SJCRH30 (cell line): ENCODE data around the gene TMEM214. TPM values are rescaled to one million over a fixed set of nuclear protein-coding genes. Genes with fewer than 3 reads are reported as not detected.
A peak's percentile ranks its signal among the peaks of the same experiment; 100 is the strongest.

Source experiments
- DNase-seq, 2 experiments: peaks; one replicate each; pipeline ENCODE4 v3.0.0-alpha.2; 2015 to 2020
- H3K27ac ChIP-seq: fragments of 250-450 bp; sonication (Bioruptor Pico); 2 replicates; pipeline ENCODE4 v1.5.1; 2020; ENCODE audit warnings: mild to moderate bottlenecking, moderate library complexity
- H3K27me3 ChIP-seq: fragments of 250-450 bp; sonication (Bioruptor Pico); 2 replicates; pipeline ENCODE4 v1.5.1; 2020; ENCODE audit warnings: mild to moderate bottlenecking, moderate library complexity
- H3K36me3 ChIP-seq: fragments of 250-450 bp; sonication (Bioruptor Pico); 2 replicates; pipeline ENCODE4 v1.5.1; 2020; ENCODE audit warnings: mild to moderate bottlenecking, moderate library complexity
- H3K4me1 ChIP-seq: fragments of 250-450 bp; sonication (Bioruptor Pico); 2 replicates; pipeline ENCODE4 v1.5.1; 2020; ENCODE audit warnings: mild to moderate bottlenecking, moderate library complexity
- H3K4me3 ChIP-seq: fragments of 250-450 bp; sonication (Bioruptor Pico); 2 replicates; pipeline ENCODE4 v1.5.1; 2020; ENCODE audit warnings: mild to moderate bottlenecking, moderate library complexity
- H3K9me3 ChIP-seq: fragments of 250-450 bp; sonication (Bioruptor Pico); replicated peaks from 2 replicates; pipeline ENCODE4 v1.5.1; 2020; ENCODE audit warnings: mild to moderate bottlenecking, moderate library complexity
- total RNA-seq: library from RNA; depleted of rRNA; stranded (reverse); fragments of >200 nt; shearing (Covaris generic); gene quantifications from 2 replicates; pipeline ENCODE4 v1.2.3, GENCODE V29; 2014

The TMEM214 gene
- total RNA-seq, 1 experiment from 2014 or later = 45.2 TPM

DNA sequence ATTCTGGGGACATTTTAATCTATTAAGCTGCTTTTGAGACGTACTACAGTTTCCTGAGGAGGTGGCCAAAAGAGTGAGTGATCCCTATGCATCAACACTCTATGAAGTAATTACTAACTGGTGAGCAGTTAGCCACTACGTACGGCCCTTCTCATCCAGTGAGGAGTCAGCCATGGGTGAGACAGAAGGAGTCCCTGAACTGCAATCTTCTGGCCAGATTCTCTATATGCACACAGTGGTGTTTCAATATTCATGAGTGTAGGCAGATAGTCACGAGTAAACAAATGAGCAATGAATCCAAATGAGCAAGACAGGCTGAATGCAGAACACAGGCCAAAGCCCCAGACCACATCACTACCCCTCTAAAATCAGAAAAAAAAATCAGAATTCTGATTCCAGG is 29.8 kb upstream of the TMEM214 start:
- Histone ChIP-seq H3K9me3 (no peaks in the 10 kb centered on the region), H3K36me3 (no peaks in the 10 kb centered on the region), H3K27ac (no peak overlapping the region), H3K4me3 (no peak overlapping the region), H3K4me1 (no peaks in the 10 kb centered on the region), H3K27me3 (no peaks in the 10 kb centered on the region; the same call in none of the 2 replicates)
- no peak for DNase-seq

DNA sequence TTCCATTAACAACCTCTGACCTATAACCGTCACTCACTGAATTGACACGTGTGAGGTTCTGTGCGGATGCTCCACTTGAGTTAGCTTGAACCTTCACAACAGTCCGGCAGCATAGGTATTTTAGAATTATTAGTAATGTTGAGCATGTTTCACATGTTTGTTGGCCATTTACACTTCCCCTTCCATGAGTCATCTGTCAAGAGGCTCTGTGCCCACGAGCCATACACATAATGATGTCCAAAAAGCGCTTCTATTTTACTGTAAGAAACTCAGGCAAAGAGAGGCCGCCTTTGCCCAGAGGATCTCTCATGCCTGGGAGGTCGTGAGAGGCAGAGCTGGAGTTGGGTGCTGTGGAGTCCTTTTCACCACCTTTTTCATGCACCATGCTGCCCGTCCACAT is 28.9 kb upstream of the TMEM214 start:
- Histone ChIP-seq H3K4me1 (no peaks in the 10 kb centered on the region), H3K4me3 (no peak overlapping the region), H3K9me3 (no peaks in the 10 kb centered on the region), H3K27ac (no peak overlapping the region), H3K36me3 (no peaks in the 10 kb centered on the region), H3K27me3 (no peaks in the 10 kb centered on the region; the same call in none of the 2 replicates)
- DNase-seq = no peak

DNA sequence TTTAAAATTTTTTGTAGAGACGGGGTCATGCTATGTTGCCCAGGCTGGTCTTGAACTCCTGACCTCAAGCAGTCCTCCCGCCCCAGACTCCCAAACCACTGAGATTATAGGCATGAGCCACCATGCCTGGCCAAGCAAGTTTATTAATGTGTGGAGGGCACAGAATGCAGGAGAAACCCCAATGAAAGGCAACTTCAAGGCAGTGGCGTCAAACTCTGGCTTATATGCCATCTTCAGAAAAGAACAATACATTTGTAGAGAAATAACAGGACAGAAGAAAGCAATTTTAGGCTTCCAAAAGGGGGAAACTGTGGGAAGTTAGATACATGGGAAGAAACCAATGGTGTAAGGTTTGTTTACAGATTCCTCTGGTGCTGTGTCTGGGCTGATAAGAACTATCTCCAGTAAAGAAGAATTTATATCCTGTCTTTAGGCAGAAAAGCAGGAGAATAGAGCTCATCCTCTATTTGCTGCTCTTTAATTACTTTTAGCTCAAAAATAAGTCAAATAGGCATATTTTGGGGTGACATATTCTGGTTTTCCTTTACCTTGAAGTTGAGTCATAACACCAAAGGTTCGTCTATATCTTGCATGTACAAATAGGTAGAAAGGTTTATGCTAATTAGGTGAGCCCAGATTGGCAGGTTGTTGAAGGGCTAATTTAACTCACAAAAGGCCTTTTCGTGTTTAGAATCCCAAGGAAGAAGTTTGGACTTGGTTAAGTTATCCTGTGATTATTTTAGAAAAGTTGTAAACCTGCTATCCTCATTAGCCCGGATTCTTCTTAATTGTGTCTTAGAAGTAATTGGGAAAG is 26.0 kb upstream of the TMEM214 start:
- H3K4me1 ChIP-seq = no peaks in the 10 kb centered on the region
- no peak overlapping the region for H3K27ac ChIP-seq
- H3K9me3 ChIP-seq = no peaks in the 10 kb centered on the region
- H3K4me3 ChIP-seq = no peak overlapping the region
- H3K27me3 ChIP-seq = peaks cover 3% of the 10 kb centered on the region; the same call in 1 of the 2 replicates
- H3K36me3 ChIP-seq = no peaks in the 10 kb centered on the region
- DNase-seq = no peak

DNA sequence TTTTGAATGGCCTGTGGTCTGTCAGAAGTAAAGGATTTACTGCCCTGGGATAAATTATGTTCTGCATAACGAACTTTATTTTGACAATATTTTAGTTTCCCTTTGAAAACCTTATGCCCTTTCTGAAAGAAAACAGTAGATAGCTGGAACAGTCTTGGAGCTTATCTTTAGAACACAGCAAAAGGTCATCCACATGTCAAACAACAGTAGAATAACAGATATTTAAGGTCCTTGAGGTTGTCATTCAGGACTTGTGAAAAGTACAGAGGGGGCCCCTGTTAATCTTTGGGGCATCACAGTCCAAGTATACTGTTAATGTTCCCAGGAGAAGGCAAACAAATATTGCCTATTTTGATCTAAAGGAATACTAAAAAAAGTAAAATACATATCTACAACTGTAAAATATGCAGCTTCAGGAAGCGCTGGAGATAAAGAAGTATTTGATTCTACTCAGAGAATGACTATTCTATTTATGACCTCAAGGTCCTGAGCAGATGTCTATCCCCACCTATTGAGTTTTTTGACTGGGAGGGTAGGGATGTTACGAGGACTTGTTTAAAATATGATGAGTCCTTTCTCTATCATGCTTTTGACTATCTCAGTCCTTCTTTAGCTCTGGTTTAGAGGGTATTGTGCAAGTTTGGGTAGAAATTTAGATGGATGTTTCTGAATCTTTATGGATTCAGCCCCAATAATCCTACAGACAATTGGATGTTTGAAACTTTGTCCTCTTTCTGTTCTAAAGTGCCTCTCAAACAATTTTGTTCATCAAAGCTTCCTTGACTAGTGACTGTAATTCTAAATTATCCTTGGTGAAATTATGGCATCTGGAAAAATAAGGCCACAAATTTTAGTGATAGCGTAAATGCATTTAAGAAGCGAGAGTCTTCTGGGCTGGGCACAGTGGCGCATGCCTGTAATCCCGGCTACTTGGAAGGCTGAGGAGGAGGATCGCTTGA is 25.1 kb upstream of the TMEM214 start:
- H3K4me1 ChIP-seq = no peaks in the 10 kb centered on the region
- peaks cover 3% of the 10 kb centered on the region; the same call in 1 of the 2 replicates for H3K27me3 ChIP-seq
- DNase-seq = no peak
- 0 out of 2 replicates have a peak, but pooled peaks cover 2% of the 10 kb centered on the region for H3K9me3 ChIP-seq
- H3K36me3 ChIP-seq = no peaks in the 10 kb centered on the region
- H3K4me3 ChIP-seq = no peak overlapping the region
- H3K27ac ChIP-seq = no peak overlapping the region

DNA sequence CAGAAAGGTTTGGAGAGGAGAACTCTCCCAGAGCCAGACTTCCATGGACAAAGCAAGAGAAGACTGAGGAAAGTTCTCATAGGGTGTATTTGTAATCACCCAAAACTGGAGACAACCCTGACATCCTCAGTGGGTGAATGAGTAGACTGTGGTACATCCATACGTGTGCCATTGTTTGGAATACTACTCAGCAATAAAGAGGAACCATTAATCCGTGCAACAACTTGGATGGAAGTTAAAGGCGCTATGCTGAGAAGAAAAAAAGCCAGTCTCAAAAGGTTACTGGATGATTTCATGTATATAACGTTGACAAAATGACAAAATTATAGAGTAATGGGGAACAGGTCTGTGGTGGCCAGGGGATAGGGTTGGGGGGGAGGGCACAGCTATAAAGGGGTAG is 24.1 kb upstream of the TMEM214 start:
- Histone ChIP-seq H3K4me3 (no peak overlapping the region), H3K36me3 (no peaks in the 10 kb centered on the region), H3K27me3 (peaks cover 3% of the 10 kb centered on the region; the same call in 1 of the 2 replicates), H3K9me3 (0 out of 2 replicates have a peak, but pooled peaks cover 5% of the 10 kb centered on the region), H3K27ac (no peak overlapping the region), H3K4me1 (no peaks in the 10 kb centered on the region)
- DNase-seq = no peak

DNA sequence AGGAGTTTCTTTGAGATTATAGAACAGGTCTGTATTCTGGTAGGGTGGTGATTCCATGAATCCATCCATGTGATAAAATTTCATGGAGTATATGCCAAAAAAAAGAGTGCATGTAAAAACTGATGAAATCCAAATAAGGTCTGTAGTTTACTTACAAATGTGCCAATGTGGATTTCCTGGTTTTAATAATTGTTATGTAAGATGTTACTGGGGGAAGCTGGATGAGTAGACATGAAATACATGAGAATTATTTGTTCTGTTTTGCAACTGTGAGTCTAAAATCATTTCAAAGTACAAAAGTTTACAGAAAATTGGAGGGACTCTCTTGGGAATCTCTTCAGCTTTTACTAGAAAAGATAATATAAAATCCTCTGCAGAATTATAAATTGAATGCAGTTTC is 23.7 kb upstream of the TMEM214 start:
- no peak for DNase-seq
- Histone ChIP-seq H3K36me3 (no peaks in the 10 kb centered on the region), H3K27ac (no peak overlapping the region), H3K4me3 (no peak overlapping the region), H3K27me3 (peaks cover 3% of the 10 kb centered on the region; the same call in 1 of the 2 replicates), H3K4me1 (no peaks in the 10 kb centered on the region), H3K9me3 (0 out of 2 replicates have a peak, but pooled peaks cover 6% of the 10 kb centered on the region)

DNA sequence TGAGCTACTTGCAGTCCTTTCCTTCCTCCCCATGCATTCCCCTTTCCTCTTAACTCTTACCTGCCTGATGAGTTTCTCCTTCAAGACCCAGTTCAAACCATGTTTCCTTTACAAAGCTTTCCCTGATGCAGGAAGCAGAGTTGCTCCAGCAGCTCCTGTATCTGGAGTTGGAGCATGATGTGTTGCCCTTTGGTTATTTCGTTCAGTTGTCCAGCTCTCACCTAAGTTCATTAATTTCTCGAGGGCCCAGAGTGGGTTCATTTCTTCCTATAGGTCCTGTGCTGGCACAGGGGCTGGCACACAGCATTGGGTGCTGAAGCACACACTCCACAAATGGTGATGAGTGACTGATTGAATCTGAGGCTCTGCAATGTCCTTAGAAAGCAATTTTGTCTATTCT is 23.0 kb upstream of the TMEM214 start:
- Histone ChIP-seq H3K9me3 (0 out of 2 replicates have a peak, but pooled peaks cover 6% of the 10 kb centered on the region), H3K27me3 (peaks cover 3% of the 10 kb centered on the region; the same call in 1 of the 2 replicates), H3K36me3 (no peaks in the 10 kb centered on the region), H3K4me1 (no peaks in the 10 kb centered on the region), H3K27ac (no peak overlapping the region), H3K4me3 (no peak overlapping the region)
- DNase-seq = no peak

DNA sequence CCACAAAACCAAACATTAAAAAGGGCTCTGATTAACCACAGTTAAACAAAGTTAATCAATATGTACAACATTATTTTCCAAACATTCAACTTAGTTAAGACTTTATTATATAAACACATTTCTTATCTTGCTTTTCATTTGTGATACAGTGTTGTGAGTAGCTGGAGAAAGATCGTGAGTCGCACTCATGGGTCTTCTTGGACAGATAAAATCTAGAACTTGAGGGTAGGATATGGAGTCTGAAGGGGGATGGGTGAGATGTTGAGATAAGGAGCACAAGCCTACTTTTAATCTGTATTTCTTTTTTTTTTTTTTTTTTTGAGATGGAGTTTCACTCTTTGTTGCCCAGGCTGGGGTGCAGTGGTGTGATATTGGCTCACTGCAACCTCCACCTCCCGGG is 22.6 kb upstream of the TMEM214 start:
- no peak for DNase-seq
- no peaks in the 10 kb centered on the region for H3K36me3 ChIP-seq
- no peak overlapping the region for H3K4me3 ChIP-seq
- H3K9me3 ChIP-seq = 0 out of 2 replicates have a peak, but pooled peaks cover 6% of the 10 kb centered on the region
- no peak overlapping the region for H3K27ac ChIP-seq
- no peaks in the 10 kb centered on the region for H3K4me1 ChIP-seq
- H3K27me3 ChIP-seq = peaks cover 3% of the 10 kb centered on the region; the same call in 1 of the 2 replicates

DNA sequence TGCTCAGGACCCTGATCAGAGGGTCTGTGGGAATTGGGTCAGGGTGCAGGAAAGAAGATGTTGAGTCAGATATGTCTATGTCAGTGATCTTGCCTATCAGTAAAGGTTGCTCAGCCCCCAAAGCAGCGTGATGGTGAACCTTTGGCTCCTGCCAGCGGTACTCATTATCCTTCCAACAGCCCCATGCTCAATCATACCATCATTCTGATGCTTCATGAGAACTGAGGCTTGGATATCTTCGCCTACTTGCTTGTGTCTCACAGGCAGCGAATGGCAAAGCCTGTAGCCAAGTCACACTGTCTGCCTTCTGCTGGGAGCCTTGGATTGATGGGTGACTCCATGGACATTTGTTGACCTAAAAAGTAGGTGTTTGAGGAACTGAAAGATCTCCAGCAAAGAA is 19.0 kb upstream of the TMEM214 start:
- Histone ChIP-seq H3K27me3 (peaks cover 3% of the 10 kb centered on the region; the same call in 1 of the 2 replicates), H3K36me3 (no peaks in the 10 kb centered on the region), H3K9me3 (0 out of 2 replicates have a peak, but pooled peaks cover 6% of the 10 kb centered on the region), H3K4me1 (no peaks in the 10 kb centered on the region), H3K4me3 (no peak overlapping the region), H3K27ac (no peak overlapping the region)
- DNase-seq = no peak

DNA sequence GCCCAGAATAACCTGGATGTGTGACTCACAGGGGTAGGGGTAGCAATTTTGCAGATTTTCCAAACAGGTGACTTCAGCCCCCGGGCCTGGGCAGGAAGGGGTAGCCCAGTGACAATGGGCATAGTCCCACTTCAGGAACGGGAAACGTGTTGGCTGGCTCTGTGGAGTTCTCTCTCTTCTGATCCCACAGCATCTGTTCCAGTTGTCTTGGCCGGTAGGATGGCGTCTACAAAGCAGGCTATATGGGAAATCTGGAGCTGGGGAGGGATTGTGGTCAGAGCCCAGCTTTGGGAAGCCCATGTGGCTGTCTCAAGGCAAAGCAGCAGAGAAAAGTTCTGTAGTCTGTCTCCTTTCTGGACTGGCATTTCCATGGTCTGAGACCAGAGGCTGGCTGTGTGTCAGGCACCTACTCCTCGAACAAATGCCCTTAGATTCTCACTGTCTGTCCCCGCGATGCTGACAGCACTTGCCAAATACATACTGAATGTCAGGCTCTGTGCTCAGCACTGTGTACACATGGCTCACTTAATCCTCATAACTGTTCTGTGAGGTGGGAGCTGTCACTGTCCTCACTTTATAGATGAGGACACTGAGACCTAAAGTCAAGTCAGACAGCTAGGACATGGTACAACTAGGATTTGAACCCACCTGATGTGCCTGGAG is 17.9 kb upstream of the TMEM214 start:
- Histone ChIP-seq H3K4me3 (no peak overlapping the region), H3K27ac (no peak overlapping the region), H3K9me3 (0 out of 2 replicates have a peak, but pooled peaks cover 6% of the 10 kb centered on the region), H3K27me3 (peaks cover 3% of the 10 kb centered on the region; the same call in 1 of the 2 replicates), H3K36me3 (no peaks in the 10 kb centered on the region), H3K4me1 (no peaks in the 10 kb centered on the region)
- no peak for DNase-seq

DNA sequence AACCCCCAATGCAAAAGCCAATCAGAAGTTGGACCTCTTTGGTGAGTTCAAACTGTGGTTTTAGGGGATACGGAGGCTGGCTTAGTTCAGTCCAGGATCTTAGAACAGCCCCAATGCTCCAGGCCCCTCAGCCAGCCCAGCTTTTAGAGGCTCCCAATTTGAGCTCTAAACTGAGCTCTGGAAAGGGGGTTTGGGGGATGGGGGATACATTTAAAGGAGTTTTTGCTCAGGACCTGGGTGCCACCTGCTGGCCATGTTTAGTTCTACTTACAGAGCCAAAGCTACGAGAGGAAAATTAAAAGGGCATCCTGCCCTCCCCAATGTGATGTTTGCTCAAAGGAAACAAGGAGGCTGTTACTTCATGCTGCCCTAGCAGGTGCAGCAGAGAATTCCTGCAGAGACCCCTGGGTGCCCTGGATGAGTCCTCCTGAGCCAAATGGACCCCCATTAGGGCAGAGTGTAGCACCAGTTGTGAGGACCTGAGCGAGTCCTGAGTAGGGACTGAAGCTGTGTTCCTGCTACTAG is 15.9 kb upstream of the TMEM214 start:
- H3K27ac ChIP-seq = no peak overlapping the region
- peaks cover 4% of the 10 kb centered on the region; the same call in 1 of the 2 replicates for H3K4me1 ChIP-seq
- H3K36me3 ChIP-seq = no peaks in the 10 kb centered on the region
- peak; percentile 63 to 78 for DNase-seq
- H3K27me3 ChIP-seq = no peaks in the 10 kb centered on the region; the same call in none of the 2 replicates
- H3K9me3 ChIP-seq = 0 out of 2 replicates have a peak, but pooled peaks cover 6% of the 10 kb centered on the region
- no peak overlapping the region for H3K4me3 ChIP-seq

DNA sequence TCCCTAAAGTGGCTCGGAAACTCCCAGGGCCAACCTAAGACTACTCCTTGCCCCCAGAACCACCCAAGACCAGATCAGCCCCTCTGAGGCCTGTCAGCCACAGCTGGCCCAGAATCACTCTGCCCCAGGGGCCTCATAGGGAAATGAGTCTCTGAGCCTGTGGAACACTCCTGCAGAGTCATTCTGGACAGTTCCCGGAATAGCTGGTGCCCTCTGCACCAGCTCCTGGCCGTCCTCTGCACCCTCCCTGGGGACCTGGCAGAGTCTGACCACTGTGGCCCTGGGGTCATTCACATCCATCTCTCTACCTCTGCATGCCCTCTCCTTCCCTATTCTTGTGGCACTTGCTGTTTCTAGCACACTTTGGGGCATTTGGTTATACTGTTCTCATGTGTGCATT is 14.6 kb upstream of the TMEM214 start:
- Histone ChIP-seq H3K4me3 (no peak overlapping the region), H3K4me1 (peaks cover 4% of the 10 kb centered on the region; the same call in 1 of the 2 replicates), H3K36me3 (no peaks in the 10 kb centered on the region), H3K9me3 (0 out of 2 replicates have a peak, but pooled peaks cover 3% of the 10 kb centered on the region), H3K27me3 (no peaks in the 10 kb centered on the region; the same call in none of the 2 replicates), H3K27ac (no peak overlapping the region)
- no peak for DNase-seq

DNA sequence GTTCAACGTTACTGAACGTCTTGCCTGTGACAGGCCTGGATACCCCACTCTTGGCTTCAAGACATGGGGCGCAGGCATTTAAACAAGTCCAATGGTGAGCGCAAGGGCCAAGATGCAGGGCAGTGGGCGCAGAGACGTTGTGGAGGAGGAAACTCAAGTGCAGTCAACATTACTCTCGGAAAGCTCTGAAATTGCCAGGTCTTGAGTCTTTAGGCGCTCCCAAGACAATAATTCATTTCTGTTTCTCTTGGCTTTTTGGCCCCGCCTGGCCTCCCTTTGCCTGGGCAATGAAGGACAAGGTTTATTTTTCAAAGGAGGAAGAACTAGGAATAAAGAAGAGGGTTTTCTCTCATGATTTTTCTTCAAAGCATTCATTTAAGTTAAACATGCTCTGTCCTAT is 13.3 kb upstream of the TMEM214 start:
- H3K4me1 ChIP-seq = peaks cover 4% of the 10 kb centered on the region; the same call in 1 of the 2 replicates
- H3K27me3 ChIP-seq = no peaks in the 10 kb centered on the region; the same call in none of the 2 replicates
- no peak for DNase-seq
- no peak overlapping the region for H3K4me3 ChIP-seq
- no peaks in the 10 kb centered on the region for H3K36me3 ChIP-seq
- no peak overlapping the region for H3K27ac ChIP-seq
- H3K9me3 ChIP-seq = no peaks in the 10 kb centered on the region
